ENCODE data around the gene TERC. TPM values are rescaled to one million over a fixed set of nuclear protein-coding genes. Genes with fewer than 3 reads are reported as not detected.
A peak's percentile ranks its signal among the peaks of the same experiment; 100 is the strongest.

The TERC gene
- total RNA-seq, 2 experiments from 2014 or later = 11.5 to 19.2 TPM

- Mint-ChIP-seq H3K4me3 (no peak overlapping the region), H3K4me1 (ENCODE audit: low read depth) (peaks cover 2% of the 10 kb centered on the region), H3K36me3 (peaks cover 19% of the 10 kb centered on the region), H3K27me3 (no peaks in the 10 kb centered on the region), H3K9me3 (no peaks in the 10 kb centered on the region), H3K27ac (no peak overlapping the region)
- POLR2A ChIA-PET = no interaction called here
- CTCF ChIA-PET = no interaction called here
- intact Hi-C loops (cut with micrococcal nuclease) = no loop called here
- DNase-seq = no peak
Observed at GRCh38 chr3:169790219-169790618, 25.4 kb upstream of the TERC start.

DNA sequence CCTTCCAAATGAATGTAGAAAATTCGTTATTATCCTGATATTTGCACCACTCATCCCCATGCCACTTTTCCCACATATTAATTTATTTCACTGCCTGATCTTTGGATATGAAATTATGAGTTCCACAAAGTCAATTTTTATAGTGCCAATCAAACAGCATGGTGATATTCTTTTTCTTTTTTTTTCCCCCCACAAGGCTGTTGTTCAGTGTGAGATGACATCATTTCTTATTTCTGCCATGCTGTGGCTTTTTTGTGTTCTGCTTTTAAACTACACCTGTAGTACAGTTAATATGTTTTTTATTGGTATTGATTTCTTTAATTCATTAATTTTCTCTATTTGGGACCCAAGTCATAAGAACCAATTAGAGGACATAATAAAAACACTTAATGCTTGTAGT lies 22.9 kb upstream of the TERC start:
- POLR2A ChIA-PET = no interaction called here
- intact Hi-C loops (cut with micrococcal nuclease) = no loop called here
- Mint-ChIP-seq H3K27me3 (no peaks in the 10 kb centered on the region), H3K36me3 (peaks cover 21% of the 10 kb centered on the region), H3K4me3 (no peak overlapping the region), H3K4me1 (ENCODE audit: low read depth) (peaks cover 2% of the 10 kb centered on the region), H3K27ac (no peak overlapping the region), H3K9me3 (no peaks in the 10 kb centered on the region)
- CTCF ChIA-PET = no interaction called here
- DNase-seq = no peak

DNA sequence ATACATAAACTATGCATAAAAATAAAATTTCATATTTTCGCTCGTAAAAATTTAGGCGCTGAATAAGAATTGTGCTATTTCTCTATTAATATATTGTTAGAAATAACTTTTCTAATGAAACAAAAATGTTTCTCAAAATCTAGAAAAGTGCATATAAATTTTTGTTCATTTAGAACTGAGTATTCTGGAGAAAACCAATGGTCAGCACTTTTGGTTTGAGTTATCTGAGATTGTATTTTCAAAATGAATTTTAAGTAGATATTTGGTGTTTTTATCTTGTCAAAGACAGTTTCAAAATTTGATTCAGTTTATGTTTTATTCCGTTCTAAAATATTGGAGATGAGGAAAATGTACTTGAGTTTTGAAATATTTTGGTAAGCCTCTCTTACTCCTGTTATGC lies 22.3 kb upstream of the TERC start:
- Mint-ChIP-seq H3K4me3 (no peak overlapping the region), H3K36me3 (peaks cover 25% of the 10 kb centered on the region), H3K27ac (no peak overlapping the region), H3K9me3 (no peaks in the 10 kb centered on the region), H3K27me3 (no peaks in the 10 kb centered on the region), H3K4me1 (ENCODE audit: low read depth) (peaks cover 2% of the 10 kb centered on the region)
- ChIA-PET CTCF (no interaction called here), POLR2A (no interaction called here)
- DNase-seq = no peak
- intact Hi-C loops (cut with micrococcal nuclease) = no loop called here

DNA sequence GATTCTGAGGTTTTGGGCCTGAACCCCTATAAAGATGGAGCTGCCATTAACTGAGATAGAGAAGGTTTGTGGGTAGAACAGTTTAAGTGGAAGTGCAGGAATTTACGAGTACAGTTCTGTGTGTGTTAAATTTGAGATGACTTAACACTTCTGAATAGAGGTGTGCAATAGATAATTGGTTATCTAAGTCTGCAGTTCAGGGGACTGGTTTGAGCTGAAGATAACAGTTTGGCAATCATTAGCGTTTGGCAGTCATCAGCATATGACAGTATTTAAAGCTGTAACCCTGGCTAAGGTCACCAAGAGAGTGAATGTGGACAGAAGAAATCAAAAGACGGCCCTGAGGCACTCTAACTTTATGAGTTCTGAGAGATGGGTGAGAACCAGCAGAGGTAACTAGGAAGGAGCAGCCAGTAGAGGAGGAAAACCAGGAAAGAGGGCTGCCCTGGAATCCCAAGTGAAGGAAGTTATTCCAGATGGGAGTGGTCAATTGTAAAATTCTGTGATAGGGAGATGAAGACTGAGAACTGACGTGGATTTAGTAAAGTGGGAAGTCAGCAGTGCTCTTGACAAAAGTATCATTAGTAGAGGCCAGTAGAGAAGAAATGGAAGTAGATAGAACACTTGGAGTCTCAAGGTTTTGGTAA lies 16.5 kb upstream of the TERC start:
- no peak overlapping the region for H3K4me3 Mint-ChIP-seq
- CTCF ChIA-PET = no interaction called here
- no peak for DNase-seq
- peaks cover 30% of the 10 kb centered on the region for H3K4me1 Mint-ChIP-seq (ENCODE audit: low read depth)
- no peaks in the 10 kb centered on the region for H3K9me3 Mint-ChIP-seq
- peak overlapping the region; percentile 6 for H3K27ac Mint-ChIP-seq
- POLR2A ChIA-PET = no interaction called here
- intact Hi-C loops (cut with micrococcal nuclease) = no loop called here
- H3K27me3 Mint-ChIP-seq = no peaks in the 10 kb centered on the region
- peaks cover 49% of the 10 kb centered on the region for H3K36me3 Mint-ChIP-seq

DNA sequence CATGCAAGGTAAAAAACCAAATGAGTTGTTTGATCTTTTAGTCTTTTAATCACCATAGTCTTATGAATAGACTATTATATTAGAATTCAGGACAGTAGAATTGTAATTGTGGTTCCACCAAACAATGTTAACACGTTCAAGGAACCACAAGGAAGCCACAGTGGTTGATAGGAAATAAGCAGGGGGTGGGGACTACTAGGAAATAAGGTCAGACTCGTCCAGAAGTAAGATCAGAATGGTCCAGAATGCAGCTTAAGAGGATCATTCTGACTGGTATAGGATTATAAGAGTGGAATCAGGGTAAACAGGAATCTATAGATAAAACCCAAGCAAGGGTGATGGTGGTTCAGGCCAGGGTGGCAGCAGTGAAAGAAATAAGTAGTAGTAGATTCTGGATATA lies 15.9 kb upstream of the TERC start:
- no peak for DNase-seq

DNA sequence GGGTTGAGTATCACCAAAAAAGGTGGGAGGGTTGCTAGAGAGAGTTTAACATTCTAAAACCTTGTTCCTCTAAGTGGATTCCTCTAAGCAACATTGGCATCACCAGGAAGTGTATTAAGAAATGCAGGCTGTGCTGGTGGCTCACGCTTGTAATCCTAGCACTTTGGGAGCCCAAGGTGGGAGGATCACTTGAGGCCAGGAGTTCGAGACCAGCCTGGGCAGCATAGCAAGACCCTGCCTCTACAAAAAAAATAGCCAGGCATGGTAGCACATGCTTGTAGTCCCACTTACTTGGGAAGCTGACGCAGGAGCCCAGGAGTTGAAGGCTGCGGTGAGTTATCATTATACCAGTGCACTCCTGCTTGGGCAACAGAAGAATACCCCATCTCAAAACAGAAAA lies 13.0 kb upstream of the TERC start:
- Mint-ChIP-seq H3K27me3 (no peaks in the 10 kb centered on the region), H3K4me1 (ENCODE audit: low read depth) (peaks cover 54% of the 10 kb centered on the region), H3K4me3 (no peak overlapping the region), H3K9me3 (no peaks in the 10 kb centered on the region), H3K27ac (no peak overlapping the region), H3K36me3 (peaks cover 51% of the 10 kb centered on the region)
- intact Hi-C loops (cut with micrococcal nuclease) = no loop called here
- ChIA-PET CTCF (no interaction called here), POLR2A (no interaction called here)
- no peak for DNase-seq

More for the DNA sequence above, 15.9 kb upstream of the TERC start:
- intact Hi-C loops (cut with micrococcal nuclease) = no loop called here
- H3K27me3 Mint-ChIP-seq = no peaks in the 10 kb centered on the region
- H3K9me3 Mint-ChIP-seq = no peaks in the 10 kb centered on the region
- POLR2A ChIA-PET = no interaction called here
- CTCF ChIA-PET = interaction anchor here (0.6 kb wide), 1 partner anchor 187 kb away, joined by 3 read pairs; no protein-coding TSS in a partner anchor
- H3K27ac Mint-ChIP-seq = peak overlapping the region; percentile 6
- H3K4me3 Mint-ChIP-seq = no peak overlapping the region
- H3K4me1 Mint-ChIP-seq (ENCODE audit: low read depth) = peaks cover 36% of the 10 kb centered on the region
- H3K36me3 Mint-ChIP-seq = peaks cover 48% of the 10 kb centered on the region

DNA sequence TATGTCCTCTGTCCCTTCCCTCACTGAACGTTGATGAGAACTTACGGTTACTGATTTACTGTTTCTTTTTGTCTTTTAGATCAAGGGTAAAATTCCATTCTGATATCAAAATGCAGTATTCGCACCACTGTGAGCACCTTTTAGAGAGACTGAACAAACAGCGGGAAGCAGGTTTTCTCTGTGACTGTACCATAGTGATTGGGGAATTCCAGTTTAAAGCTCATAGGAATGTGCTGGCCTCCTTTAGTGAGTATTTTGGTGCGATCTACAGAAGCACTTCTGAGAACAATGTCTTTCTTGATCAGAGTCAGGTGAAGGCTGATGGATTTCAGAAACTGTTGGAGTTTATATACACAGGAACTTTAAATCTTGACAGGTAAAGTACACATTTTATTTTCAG lies 9.3 kb upstream of the TERC start:
- DNase-seq = no peak
- no peaks in the 10 kb centered on the region for H3K9me3 Mint-ChIP-seq
- POLR2A ChIA-PET = interaction anchor here (0.7 to 3.5 kb wide), 3 partner anchors 11 to 407 kb away, joined by 3 to 34 read pairs (median 3); partner anchors contain the start of genes PHC3, SEC62 and TERC
- H3K4me3 Mint-ChIP-seq = peak overlapping the region; percentile 96
- CTCF ChIA-PET = interaction anchor here (0.6 kb wide), 1 partner anchor 24 kb away, joined by 3 read pairs; no protein-coding TSS in a partner anchor
- intact Hi-C loops (cut with micrococcal nuclease) = no loop called here
- H3K27me3 Mint-ChIP-seq = no peaks in the 10 kb centered on the region
- H3K4me1 Mint-ChIP-seq (ENCODE audit: low read depth) = peaks cover 44% of the 10 kb centered on the region
- H3K36me3 Mint-ChIP-seq = peaks cover 31% of the 10 kb centered on the region
- peak overlapping the region; percentile 97 for H3K27ac Mint-ChIP-seq

GRCh38 chr3:169772897-169773816 lies 8.3 kb upstream of the TERC start, which contains the start of gene MYNN:
TSS of gene MYNN (plus strand) at chr3:169773396. CDS start at chr3:169774296, 900 bp downstream.
- peak; percentile 95 for DNase-seq
- H3K4me1 Mint-ChIP-seq (ENCODE audit: low read depth) = peaks cover 39% of the 10 kb centered on the region
- H3K9me3 Mint-ChIP-seq = no peaks in the 10 kb centered on the region
- peaks cover 25% of the 10 kb centered on the region for H3K36me3 Mint-ChIP-seq
- peak within 1 kb of the TSS; percentile 97 for H3K27ac Mint-ChIP-seq
- intact Hi-C loops (cut with micrococcal nuclease) = loop anchor here (1.0 to 2.0 kb wide), 10 partner anchors 8 to 1688 kb away; partner anchors contain the start of genes EIF5A2, PHC3, PRKCI and SEC62
- no peaks in the 10 kb centered on the region for H3K27me3 Mint-ChIP-seq
- ChIA-PET CTCF (interaction anchor here (1.1 to 2.1 kb wide), 3 partner anchors 11 to 196 kb away, joined by 3 to 22 read pairs (median 5); partner anchors contain the start of gene SEC62), POLR2A (interaction anchor here (0.6 to 3.5 kb wide), 9 partner anchors 9 to 408 kb away, joined by 3 to 34 read pairs (median 3); partner anchors contain the start of genes LRRC34, LRRIQ4, PHC3 and SEC62)
- peak within 1 kb of the TSS; percentile 96 for H3K4me3 Mint-ChIP-seq

GRCh38 chr3:169772305-169772896 lies 7.5 kb upstream of the TERC start:
- intact Hi-C loops (cut with micrococcal nuclease) = loop anchor here (1.0 to 2.0 kb wide), 8 partner anchors 14 to 1688 kb away; partner anchors contain the start of genes EIF5A2, PRKCI, SEC62 and TNIK
- Mint-ChIP-seq H3K9me3 (no peaks in the 10 kb centered on the region), H3K27me3 (no peaks in the 10 kb centered on the region), H3K4me1 (ENCODE audit: low read depth) (peaks cover 36% of the 10 kb centered on the region), H3K36me3 (peaks cover 20% of the 10 kb centered on the region), H3K27ac (peak overlapping the region; percentile 97), H3K4me3 (peak overlapping the region; percentile 96)
- no peak for DNase-seq
- CTCF ChIA-PET = interaction anchor here (0.7 to 2.1 kb wide), 4 partner anchors 10 to 197 kb away, joined by 3 to 22 read pairs (median 4); partner anchors contain the start of gene SEC62
- POLR2A ChIA-PET = interaction anchor here (0.7 to 3.5 kb wide), 6 partner anchors 9 to 326 kb away, joined by 3 to 34 read pairs (median 4); partner anchors contain the start of genes SEC62 and TERC

- Mint-ChIP-seq H3K4me1 (ENCODE audit: low read depth) (peaks cover 33% of the 10 kb centered on the region), H3K36me3 (peaks cover 16% of the 10 kb centered on the region)
Observed at GRCh38 chr3:169771497-169772304, 6.8 kb upstream of the TERC start.

More at GRCh38 chr3:169771497-169772304, 6.8 kb upstream of the TERC start:
- H3K4me3 Mint-ChIP-seq = peak overlapping the region; percentile 96
- DNase-seq = peak; percentile 60
- peak overlapping the region; percentile 97 for H3K27ac Mint-ChIP-seq
- intact Hi-C loops (cut with micrococcal nuclease) = loop anchor here (1.0 to 2.0 kb wide), 8 partner anchors 13 to 1689 kb away; partner anchors contain the start of genes EIF5A2, PRKCI, SEC62 and TNIK
- no peaks in the 10 kb centered on the region for H3K27me3 Mint-ChIP-seq
- H3K9me3 Mint-ChIP-seq = no peaks in the 10 kb centered on the region
- CTCF ChIA-PET = interaction anchor here (0.7 to 2.1 kb wide), 3 partner anchors 9 to 198 kb away, joined by 3 to 22 read pairs (median 3); no protein-coding TSS in a partner anchor
- POLR2A ChIA-PET = interaction anchor here (0.7 to 3.5 kb wide), 4 partner anchors 8 to 195 kb away, joined by 4 to 34 read pairs (median 8); partner anchors contain the start of genes SEC62 and TERC

Measured in activated CD4-positive, alpha-beta memory T cell treated with anti-CD3 and anti-CD28 coated beads for 36 hours (primary cell).